ENCODE data around the gene GPR37. TPM values are rescaled to one million over a fixed set of nuclear protein-coding genes. Genes with fewer than 3 reads are reported as not detected.

Gene GPR37
- total RNA-seq, 1 donor from 2014 or later: 24.3 TPM

GRCh38 chr7:124780056-124780455, 14.5 kb upstream of the GPR37 start:
- DNase-seq: no peak

- no peak for DNase-seq
Observed at GRCh38 chr7:124779620-124780019, 14.0 kb upstream of the GPR37 start.

- DNase-seq: no peak
Observed at GRCh38 chr7:124779194-124779593, 13.6 kb upstream of the GPR37 start.

- no peak for DNase-seq
Observed at GRCh38 chr7:124777268-124777667, 11.7 kb upstream of the GPR37 start.

- DNase-seq: no peak
Observed at GRCh38 chr7:124776153-124776552, 10.6 kb upstream of the GPR37 start.

- DNase-seq: no peak
Observed at GRCh38 chr7:124775422-124775821, 9.8 kb upstream of the GPR37 start.

- no peak for DNase-seq
Observed at GRCh38 chr7:124773938-124774337, 8.3 kb upstream of the GPR37 start.

GRCh38 chr7:124773339-124773738, 7.7 kb upstream of the GPR37 start:
- DNase-seq: no peak

- DNase-seq: no peak
Observed at GRCh38 chr7:124769136-124769535, 3.5 kb upstream of the GPR37 start.

- DNase-seq: no peak
Observed at GRCh38 chr7:124768525-124768924, 2.9 kb upstream of the GPR37 start.

GRCh38 chr7:124764847-124765400, 668 bp downstream of the GPR37 start:
- no peak for DNase-seq

GRCh38 chr7:124764051-124764846, 1.3 kb downstream of the GPR37 start:
- no peak for DNase-seq

- peak; percentile 26 for DNase-seq
Observed at GRCh38 chr7:124762611-124763143, 2.9 kb downstream of the GPR37 start.

- no peak for DNase-seq
Observed at GRCh38 chr7:124761164-124761715, 4.4 kb downstream of the GPR37 start.

GRCh38 chr7:124758327-124758726, 7.3 kb downstream of the GPR37 start:
- no peak for DNase-seq

- no peak for DNase-seq
Observed at GRCh38 chr7:124754576-124755268, 10.9 kb downstream of the GPR37 start.

GRCh38 chr7:124752310-124752709, 13.3 kb downstream of the GPR37 start:
- DNase-seq: no peak

- no peak for DNase-seq
Observed at GRCh38 chr7:124751027-124751426, 14.6 kb downstream of the GPR37 start.

GRCh38 chr7:124747072-124747471, 18.5 kb downstream of the GPR37 start:
- DNase-seq: no peak

GRCh38 chr7:124738639-124739038, 27.0 kb downstream of the GPR37 start:
- DNase-seq: no peak

- DNase-seq: no peak
Observed at GRCh38 chr7:124737760-124738300, 27.8 kb downstream of the GPR37 start.

- DNase-seq: no peak
Observed at GRCh38 chr7:124728610-124729009, 37.0 kb downstream of the GPR37 start.
